Nephron (organoid): ENCODE data around the gene TCERG1L.

ENCODE experiments used
- H3K27ac Mint-ChIP-seq, 3 experiments: 2 replicates each; pipeline ENCODE4 v1.8.0; 2020; ENCODE audit warnings: mixed read lengths in 3 of 3, mild to moderate bottlenecking in 2 of 3, moderate library complexity in 1 of 3
- H3K27me3 Mint-ChIP-seq: 2 replicates; pipeline ENCODE4 v1.8.0; 2021; ENCODE audit warnings: low read depth, mild to moderate bottlenecking, moderate library complexity, mixed read lengths
- H3K36me3 Mint-ChIP-seq: 2 replicates; pipeline ENCODE4 v1.8.0; 2020; ENCODE audit warnings: low read depth, mixed read lengths
- H3K4me1 Mint-ChIP-seq: 2 replicates; pipeline ENCODE4 v1.8.0; 2020; ENCODE audit warnings: mixed read lengths
- H3K4me3 Mint-ChIP-seq, 3 experiments: 2 replicates each; pipeline ENCODE4 v1.8.0; 2020; ENCODE audit warnings: mild to moderate bottlenecking in 3 of 3, mixed read lengths in 3 of 3, moderate library complexity in 2 of 3
- H3K9me3 Mint-ChIP-seq: 2 replicates; pipeline ENCODE4 v1.8.0; 2020; ENCODE audit warnings: mixed read lengths
- TF ChIP-seq, protein P1 (sequence below), 3 experiments: fragments of 200-600 bp; sonication (generic); IDR thresholded peaks; one replicate each; pipeline ENCODE4 v1.5.0; 2021; ENCODE audit warnings: antibody characterized with exemption in 3 of 3; ENCODE audit not compliant: unreplicated experiment in 3 of 3

Gene TCERG1L

DNA sequence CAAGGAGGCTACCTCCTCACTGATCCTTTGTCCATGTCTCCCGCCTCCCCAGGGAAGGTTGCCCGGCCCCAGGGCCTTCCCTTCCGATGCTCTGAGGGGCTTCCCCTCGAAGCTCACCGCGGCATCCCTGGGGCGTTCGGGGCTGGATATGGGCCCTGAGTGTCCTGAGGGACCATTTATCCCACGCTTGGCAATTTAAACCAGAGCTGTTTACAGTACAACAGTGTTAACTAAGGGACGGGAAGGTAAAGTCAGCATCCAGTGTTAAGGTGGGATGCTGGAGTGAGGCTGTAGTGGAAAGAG lies 92.0 kb downstream of the TCERG1L start:
- peaks cover 20% of the 10 kb centered on the region for H3K27me3 Mint-ChIP-seq
- no peak overlapping the region for H3K4me3 Mint-ChIP-seq
- H3K4me1 Mint-ChIP-seq, result peaks cover 5% of the 10 kb centered on the region
- no peaks in the 10 kb centered on the region for H3K36me3 Mint-ChIP-seq
- no peak overlapping the region for H3K27ac Mint-ChIP-seq
- H3K9me3 Mint-ChIP-seq, result no peaks in the 10 kb centered on the region
- TF ChIP-seq, protein P1, sequence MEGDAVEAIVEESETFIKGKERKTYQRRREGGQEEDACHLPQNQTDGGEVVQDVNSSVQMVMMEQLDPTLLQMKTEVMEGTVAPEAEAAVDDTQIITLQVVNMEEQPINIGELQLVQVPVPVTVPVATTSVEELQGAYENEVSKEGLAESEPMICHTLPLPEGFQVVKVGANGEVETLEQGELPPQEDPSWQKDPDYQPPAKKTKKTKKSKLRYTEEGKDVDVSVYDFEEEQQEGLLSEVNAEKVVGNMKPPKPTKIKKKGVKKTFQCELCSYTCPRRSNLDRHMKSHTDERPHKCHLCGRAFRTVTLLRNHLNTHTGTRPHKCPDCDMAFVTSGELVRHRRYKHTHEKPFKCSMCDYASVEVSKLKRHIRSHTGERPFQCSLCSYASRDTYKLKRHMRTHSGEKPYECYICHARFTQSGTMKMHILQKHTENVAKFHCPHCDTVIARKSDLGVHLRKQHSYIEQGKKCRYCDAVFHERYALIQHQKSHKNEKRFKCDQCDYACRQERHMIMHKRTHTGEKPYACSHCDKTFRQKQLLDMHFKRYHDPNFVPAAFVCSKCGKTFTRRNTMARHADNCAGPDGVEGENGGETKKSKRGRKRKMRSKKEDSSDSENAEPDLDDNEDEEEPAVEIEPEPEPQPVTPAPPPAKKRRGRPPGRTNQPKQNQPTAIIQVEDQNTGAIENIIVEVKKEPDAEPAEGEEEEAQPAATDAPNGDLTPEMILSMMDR (IDR thresholded peaks at IDR 0.05; ENCODE audit: unreplicated experiment in 3 of 3), result no peak

DNA sequence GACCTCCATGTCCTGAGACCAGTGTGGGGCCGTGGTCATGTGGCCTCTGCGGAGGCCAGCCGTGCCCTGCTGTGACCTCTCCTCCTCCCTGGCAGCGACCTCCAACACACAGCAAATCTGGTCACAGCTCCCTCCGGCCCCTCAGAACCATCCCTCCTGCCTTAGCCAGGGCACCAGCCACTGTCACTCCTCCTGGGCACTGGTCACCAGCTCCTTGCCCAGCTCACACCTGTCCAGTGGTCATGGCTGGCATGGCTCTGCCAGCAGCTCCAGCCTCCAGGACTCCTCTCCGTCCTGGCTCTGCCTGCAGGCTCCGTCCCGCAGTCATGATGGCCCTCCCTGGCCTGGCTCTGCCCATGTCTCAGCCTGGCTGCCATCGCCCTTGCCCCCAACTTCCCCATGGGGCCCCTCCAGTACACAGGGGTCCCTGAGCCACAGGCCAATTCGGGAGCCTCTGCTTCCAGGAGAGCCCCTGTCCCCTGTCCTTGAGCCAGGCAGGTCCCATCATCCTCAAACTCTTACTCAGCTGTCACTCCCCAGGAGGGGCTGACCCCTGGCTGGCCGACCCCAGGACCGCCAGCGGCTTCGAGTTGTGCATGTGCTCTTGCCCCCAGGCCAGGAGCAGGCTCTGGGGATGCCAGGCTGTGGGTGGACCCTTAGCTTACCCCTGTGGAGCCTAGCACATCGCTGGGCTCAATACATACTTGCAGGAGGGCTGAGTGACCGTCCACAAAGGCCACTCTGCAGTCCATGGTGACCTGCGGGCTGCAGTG lies 92.5 kb downstream of the TCERG1L start:
- TF ChIP-seq, protein P1 (IDR thresholded peaks at IDR 0.05; ENCODE audit: unreplicated experiment in 3 of 3), result no peak
- no peaks in the 10 kb centered on the region for H3K36me3 Mint-ChIP-seq
- H3K9me3 Mint-ChIP-seq, result no peaks in the 10 kb centered on the region
- no peak overlapping the region for H3K27ac Mint-ChIP-seq
- H3K4me1 Mint-ChIP-seq, result peaks cover 5% of the 10 kb centered on the region
- peaks cover 19% of the 10 kb centered on the region for H3K27me3 Mint-ChIP-seq
- no peak overlapping the region for H3K4me3 Mint-ChIP-seq

DNA sequence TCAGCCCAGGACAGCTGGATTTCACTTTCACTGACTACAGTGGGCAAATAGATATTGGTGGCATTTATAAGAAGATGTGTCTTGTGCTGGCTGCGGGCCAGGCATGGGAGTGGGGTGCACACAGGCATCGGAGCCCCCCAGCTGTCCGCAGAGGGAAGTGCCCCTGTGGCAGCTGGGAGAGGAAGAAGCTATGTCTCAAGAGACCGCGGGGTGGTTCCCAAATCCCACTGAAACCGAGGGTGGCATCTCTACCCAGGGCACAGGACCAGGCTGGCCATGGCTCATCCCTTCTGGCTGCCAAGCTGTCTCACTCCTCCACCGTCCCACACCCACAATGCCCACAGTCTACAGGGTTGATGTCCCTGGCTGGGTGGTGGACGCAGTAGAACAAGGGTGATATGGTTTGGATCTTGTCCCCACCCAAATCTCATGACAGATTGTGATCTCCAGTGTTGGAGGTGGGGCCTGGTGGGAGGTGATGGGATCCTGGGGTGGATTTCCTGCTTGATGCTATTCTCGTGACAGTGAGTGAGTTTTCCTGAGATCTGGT lies 94.8 kb downstream of the TCERG1L start:
- Mint-ChIP-seq H3K4me3 (no peak overlapping the region), H3K36me3 (no peaks in the 10 kb centered on the region), H3K9me3 (no peaks in the 10 kb centered on the region), H3K27me3 (peaks cover 23% of the 10 kb centered on the region), H3K27ac (no peak overlapping the region), H3K4me1 (peaks cover 2% of the 10 kb centered on the region)
- TF ChIP-seq, protein P1 (IDR thresholded peaks at IDR 0.05; ENCODE audit: unreplicated experiment in 3 of 3), result no peak

DNA sequence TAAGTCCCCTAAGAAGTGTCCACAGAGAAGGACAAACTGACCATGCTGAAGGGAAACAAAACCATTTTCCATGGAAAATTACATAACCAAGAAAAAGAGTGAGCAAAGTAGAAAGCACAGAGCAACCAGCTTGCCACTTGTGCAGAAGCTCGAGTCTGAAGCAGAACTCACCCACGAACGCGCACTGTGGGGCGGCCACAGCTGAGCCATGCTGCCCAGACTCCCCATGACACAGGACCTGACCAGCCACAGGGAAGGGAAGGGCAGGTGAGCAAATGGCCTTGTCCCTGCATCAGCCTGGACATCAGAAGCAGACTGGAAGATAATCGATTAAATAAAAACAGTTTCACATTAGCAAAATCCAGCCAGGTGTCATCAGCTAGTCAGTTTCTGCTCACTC lies 95.7 kb downstream of the TCERG1L start:
- H3K27ac Mint-ChIP-seq, result no peak overlapping the region
- H3K9me3 Mint-ChIP-seq, result no peaks in the 10 kb centered on the region
- no peak overlapping the region for H3K4me3 Mint-ChIP-seq
- no peaks in the 10 kb centered on the region for H3K4me1 Mint-ChIP-seq
- no peaks in the 10 kb centered on the region for H3K36me3 Mint-ChIP-seq
- TF ChIP-seq, protein P1 (IDR thresholded peaks at IDR 0.05; ENCODE audit: unreplicated experiment in 3 of 3), result no peak
- peaks cover 21% of the 10 kb centered on the region for H3K27me3 Mint-ChIP-seq

DNA sequence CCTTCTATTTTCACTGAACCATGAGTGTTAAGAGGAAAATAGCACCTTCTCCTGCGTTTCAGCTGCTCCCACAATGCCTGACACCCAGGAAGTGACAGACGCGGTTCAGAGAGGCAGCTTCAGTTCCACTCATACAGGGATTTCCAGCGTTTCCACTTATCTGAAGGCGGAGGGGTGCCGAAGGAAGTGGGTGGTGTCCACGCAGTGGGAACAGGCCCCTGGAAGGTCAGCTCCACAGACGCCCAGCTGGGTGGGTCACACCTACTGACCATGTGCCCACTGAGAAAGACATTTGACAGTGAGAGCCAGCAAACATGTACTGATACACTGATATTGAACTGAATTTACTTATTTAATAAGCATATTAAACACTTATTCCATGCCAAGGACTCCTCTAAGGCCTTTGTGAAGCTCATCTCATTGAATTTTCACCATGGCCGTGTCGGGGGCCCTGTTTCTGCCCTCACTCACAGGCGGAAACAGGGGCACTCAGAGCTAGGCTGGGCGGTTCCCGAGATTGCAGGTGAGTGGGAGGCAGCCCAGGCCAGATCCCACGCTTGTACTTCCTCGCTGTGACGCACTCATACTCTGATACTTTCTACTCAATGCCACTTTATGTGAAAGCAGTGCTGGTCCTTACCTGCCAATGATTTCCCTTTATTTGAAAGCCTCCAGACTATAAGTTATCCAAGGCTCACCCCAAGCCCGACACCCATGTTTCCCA lies 96.8 kb downstream of the TCERG1L start:
- Mint-ChIP-seq H3K4me3 (no peak overlapping the region), H3K27me3 (peaks cover 21% of the 10 kb centered on the region), H3K4me1 (no peaks in the 10 kb centered on the region), H3K36me3 (no peaks in the 10 kb centered on the region), H3K27ac (no peak overlapping the region), H3K9me3 (no peaks in the 10 kb centered on the region)
- TF ChIP-seq, protein P1 (IDR thresholded peaks at IDR 0.05; ENCODE audit: unreplicated experiment in 3 of 3), result no peak
